Amniotic epithelial cell (primary cell): ENCODE measurements around the gene HIVEP3.

Experiments used
- DNase-seq: peaks from one replicate; pipeline ENCODE4 v3.0.0-alpha.2; 2010; ENCODE audit warnings: low read depth

Gene HIVEP3

GRCh38 chr1:41547781-41548560, 370.8 kb downstream of the HIVEP3 start:
- no peak for DNase-seq

GRCh38 chr1:41547336-41547735, 371.4 kb downstream of the HIVEP3 start:
- DNase-seq, result no peak

DNA sequence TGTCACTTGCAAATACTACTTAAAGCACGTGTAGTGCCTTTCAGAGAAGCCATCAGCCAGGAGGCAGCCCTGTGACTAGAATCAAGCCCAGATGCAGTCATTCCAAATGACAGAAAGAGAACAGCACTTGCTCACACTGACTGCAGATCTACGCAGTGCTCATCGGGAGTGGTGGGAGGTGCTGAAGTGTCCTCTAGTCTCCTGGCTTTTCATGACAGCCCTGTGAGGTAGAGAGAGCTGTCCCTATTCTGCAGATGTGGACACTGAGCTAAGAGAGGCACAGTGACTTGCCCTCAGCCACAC, 371.9 kb downstream of the HIVEP3 start:
- no peak for DNase-seq

GRCh38 chr1:41545996-41546832, 372.5 kb downstream of the HIVEP3 start:
- DNase-seq, result peak; percentile 4

GRCh38 chr1:41542196-41542930, 376.4 kb downstream of the HIVEP3 start:
- no peak for DNase-seq

GRCh38 chr1:41541592-41541952, 377.1 kb downstream of the HIVEP3 start:
- no peak for DNase-seq

GRCh38 chr1:41540886-41541591, 377.7 kb downstream of the HIVEP3 start:
- DNase-seq, result peak; percentile 17

DNA sequence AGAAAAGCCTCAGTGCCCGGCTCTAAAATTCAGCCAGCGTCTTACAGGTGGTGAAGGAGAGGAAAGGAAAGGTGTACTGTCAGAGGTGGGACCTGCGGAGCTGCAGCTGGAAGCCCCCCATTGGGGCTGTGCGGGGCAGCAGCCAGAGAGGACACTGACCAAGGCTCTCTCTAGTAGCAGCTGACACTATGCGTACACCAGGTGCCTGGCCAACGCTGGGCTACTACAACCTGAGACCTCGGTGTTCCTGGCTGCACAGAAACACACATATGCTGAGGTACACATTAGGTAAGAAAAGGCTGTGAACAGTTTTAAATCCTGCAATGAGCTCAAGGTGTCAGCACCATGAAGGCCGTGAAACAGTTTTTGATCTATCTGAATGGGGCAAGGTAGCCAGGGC, 378.7 kb downstream of the HIVEP3 start:
- no peak for DNase-seq

DNA sequence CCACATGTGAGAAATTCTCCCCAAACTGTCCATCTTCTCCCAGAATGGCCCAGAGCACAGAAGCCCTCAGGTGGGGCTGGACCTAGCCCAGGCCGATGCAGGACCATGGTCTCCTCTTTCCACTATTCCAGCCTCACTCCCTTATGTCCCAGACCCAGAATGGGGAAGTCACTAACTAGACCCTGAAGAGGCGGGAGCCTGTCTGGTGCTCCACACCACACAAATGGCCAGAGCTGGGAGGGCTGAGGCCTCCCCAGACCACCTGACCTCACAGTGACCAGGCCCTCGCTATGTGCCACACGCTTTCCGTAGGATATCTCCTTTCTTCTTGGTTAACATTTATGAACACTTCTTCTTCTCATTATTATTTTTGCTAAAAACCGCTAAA, 379.3 kb downstream of the HIVEP3 start:
- no peak for DNase-seq

GRCh38 chr1:41538741-41539417, 379.8 kb downstream of the HIVEP3 start:
- no peak for DNase-seq

GRCh38 chr1:41537788-41538351, 380.9 kb downstream of the HIVEP3 start:
- peak; percentile 88 for DNase-seq

DNA sequence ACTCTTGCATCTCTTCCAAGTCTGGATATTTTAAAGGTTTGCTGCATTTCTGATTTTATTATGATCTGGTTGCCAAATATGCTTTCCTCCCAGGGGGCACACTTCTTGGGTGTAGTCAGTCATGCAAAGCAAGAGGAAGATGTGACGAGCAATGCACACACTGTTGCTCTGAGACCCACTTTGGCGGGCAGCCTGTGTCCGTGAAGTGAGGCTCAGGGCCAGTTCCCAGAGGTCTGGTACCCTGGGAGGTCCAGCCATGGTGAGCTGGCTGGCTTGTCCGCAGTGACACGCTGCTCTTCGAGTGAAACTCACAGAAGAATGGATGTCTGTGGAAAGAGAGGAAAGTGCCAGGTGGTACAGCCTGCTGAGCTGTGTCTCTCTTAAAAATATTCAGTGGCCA, 381.5 kb downstream of the HIVEP3 start:
- DNase-seq, result no peak

- DNase-seq, result no peak
Measured at GRCh38 chr1:41536361-41536802, 382.3 kb downstream of the HIVEP3 start.

GRCh38 chr1:41535716-41536115, 383.0 kb downstream of the HIVEP3 start:
- no peak for DNase-seq

DNA sequence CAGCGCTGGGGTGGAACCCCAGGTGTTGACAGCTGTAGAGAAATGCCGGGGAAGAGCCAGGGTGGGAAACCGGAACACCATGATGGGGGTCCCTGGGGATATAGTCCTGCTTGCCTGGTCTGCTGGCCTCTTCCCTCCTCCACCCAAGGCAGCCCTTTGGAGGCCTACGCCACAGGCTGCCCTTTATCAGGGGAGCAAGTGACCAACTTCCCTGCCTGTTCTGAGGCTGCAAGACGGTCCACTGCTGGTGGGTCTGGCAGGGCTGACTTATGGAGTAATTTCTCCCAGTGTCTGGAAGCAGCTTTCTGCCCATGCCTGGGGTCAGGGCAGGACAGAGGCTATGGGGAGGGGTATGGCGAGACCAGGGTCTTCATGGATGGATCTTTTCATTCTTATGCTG, 383.4 kb downstream of the HIVEP3 start:
- no peak for DNase-seq

DNA sequence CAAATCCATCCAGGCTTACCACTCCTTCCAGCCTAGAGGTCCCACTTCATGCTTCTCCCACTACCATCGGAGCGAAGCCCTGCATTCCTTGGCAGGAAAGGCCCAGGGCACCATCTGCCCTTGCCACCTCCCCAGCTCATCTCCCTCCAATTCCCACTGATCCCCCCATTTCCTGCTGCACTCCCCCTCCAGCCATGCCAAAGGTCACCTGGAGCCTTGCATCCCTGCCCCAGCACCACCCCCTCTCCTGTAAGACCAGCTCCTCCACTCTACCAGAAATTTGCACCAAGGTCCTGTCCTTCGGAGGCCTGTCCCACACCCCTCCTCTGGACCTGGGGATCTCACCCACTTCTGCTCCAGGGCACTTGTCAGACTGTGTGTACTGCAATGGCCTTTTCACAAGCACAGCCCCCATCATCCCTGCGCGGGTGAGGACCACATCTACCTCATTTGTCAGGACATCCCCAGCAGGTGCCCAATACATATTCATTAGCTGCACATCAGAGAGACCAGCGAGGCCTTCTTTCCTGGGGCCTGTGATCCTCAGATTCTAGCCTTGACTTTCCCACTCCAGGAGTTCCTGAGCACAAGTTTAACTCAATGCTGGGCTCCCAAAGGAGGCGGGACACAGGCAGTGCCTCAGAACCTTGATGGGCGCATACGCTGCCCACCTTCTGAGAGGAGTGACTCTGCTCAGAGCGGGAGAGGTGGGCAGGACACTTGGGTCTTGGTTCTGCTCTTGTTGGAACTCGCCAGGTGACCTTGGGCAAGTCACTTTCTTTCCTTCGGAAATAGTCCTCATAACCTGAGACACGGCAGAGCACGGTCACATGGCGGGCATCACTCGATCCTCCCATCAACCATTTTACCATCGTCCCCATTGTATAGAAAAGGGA, 384.3 kb downstream of the HIVEP3 start:
- DNase-seq, result no peak

DNA sequence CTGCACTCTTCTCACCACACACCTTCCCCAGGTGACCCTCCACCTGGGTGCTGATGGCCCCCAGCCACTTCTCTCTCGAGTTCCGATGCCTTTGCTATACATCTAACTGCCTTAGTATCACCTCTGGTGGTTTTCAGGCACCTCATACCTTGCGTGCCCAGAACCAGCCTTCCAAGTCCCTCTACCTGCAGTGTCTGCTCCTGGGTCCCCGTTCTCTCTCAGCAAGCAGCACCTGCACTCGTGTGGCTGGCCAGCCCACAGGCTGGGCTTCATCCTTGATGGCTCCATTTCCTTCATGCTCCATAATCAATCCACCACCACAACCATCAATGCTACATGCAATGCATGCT, 385.0 kb downstream of the HIVEP3 start:
- DNase-seq, result no peak

DNA sequence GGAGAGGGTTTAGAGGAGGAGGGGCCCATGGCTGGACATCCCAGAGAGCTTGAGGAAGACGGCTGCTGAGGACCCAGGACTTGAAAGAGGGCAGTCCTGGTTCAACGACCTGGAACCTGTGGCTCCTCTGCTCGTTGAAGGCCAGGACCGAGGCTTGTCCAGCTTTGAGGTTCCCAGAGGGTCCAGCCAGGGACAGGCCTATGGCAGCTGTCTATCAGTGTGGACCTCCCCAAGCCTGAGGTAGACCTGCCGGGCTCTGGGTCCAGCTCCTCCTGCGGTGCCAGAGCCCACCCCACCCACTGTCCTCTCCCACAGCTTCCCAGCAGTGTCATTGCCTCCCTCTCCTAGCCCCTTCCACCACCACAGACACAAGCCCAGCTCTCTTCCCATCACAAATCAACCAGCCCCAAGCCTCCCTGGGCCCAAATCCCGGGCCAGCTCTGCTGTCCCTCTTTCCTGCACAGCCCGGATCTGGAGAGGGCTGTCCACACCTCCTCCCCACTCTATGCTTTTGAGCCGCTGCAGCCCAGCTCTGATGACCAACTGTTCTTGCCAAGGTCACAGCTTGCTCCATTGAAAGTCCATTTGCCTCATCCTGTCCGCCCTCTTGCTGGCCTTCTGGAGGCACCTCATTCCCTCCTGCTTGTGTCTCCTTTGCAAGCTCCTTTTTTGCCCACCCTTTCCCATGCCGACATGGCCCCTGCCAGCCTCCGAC, 385.5 kb downstream of the HIVEP3 start:
- no peak for DNase-seq

- no peak for DNase-seq
Measured at GRCh38 chr1:41532206-41532975, 386.3 kb downstream of the HIVEP3 start.
